Germinal center (tissue), 1 donor: Measurements from ENCODE around the gene ADGRV1.
A peak's percentile ranks its signal among the peaks of the same experiment; 100 is the strongest.
"Not testable (repeated sequence)": the region's sequence is repeated elsewhere in the genome, so short reads cannot be mapped to it uniquely, and the experiment has no call there.

Experiments used
- DNase-seq: peaks from one replicate; pipeline ENCODE4 v3.0.0; 2012; ENCODE audit warnings: mixed read lengths, low spot score

Gene ADGRV1

GRCh38 chr5:90822062-90822461 is 263.5 kb downstream of the ADGRV1 start:
- DNase-seq: not testable (repeated sequence)

DNA sequence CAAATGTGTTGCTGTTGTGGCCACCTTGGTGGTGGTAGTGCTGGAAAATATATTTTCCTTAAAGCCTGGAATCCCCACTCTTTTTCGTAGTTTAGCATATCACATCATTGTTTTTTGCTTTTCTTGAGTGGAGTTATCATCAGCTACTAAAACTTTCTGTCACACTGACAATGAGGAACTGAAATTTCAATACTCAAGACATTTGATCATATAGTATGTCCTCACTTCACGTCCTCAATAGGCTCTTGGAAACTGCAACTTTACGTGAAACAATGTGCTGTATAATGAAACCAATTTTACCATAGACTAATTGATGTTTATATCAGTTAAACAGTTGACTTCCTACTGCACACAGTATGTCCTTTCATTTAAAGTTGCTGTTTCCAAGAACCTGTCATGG is 265.8 kb downstream of the ADGRV1 start:
- no peak for DNase-seq

DNA sequence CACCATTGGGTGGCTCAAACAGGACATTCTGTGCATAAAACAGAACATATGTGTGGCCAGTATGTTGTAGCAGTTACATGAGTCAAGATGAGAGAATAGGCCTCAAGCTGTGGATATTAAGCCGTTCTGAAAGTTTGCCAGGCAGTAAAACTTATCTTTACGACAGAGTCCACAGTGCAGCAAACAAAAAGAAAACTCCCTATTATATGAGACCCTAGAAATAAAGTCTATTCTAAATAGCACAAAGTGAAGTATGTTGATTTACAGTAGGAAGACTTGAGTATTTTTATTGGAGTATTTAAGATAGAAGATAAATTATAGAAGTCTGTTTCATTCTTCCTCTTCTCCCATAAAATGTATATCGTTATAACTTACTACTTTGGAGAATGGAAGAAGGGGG is 271.5 kb downstream of the ADGRV1 start:
- DNase-seq: no peak

DNA sequence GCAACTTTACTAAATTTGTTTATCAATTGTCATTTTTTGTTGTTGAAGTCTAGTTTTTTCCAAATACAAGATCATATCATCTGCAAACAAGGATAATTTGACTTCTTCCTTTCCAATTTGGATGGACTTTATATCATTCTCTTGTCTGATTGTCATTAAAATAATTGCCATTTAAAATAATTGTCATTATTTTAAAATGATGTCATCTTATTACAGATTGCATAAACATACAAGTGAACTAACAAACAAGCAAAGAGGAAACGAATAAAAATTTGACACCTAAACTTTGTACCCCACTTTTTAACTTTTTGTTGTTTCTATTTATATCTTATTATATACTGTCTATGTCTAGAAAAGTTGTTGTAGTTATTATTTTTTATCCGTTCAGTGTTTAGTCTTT is 275.2 kb downstream of the ADGRV1 start:
- DNase-seq: no peak

DNA sequence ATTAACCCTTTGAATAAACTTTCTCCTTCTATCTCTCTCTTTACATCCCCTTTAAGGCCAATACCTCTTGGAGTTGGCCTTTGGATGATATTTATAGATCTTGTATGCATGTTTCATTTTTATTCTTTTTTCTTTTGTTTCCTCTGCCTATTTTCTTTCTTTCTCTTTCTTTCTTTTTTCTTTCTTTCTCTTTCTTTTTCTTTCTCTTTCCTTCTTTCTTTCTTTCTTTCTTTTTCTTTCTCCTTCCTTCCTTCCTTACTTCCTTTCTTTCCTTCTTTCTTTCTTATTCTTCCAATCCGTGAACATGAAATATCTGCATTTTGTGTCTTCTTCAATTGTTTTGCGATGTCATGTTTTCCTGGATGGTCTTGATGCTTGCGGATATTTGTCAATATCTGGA is 276.1 kb downstream of the ADGRV1 start:
- DNase-seq: no peak

GRCh38 chr5:90843443-90843842 is 284.8 kb downstream of the ADGRV1 start:
- DNase-seq: no peak

DNA sequence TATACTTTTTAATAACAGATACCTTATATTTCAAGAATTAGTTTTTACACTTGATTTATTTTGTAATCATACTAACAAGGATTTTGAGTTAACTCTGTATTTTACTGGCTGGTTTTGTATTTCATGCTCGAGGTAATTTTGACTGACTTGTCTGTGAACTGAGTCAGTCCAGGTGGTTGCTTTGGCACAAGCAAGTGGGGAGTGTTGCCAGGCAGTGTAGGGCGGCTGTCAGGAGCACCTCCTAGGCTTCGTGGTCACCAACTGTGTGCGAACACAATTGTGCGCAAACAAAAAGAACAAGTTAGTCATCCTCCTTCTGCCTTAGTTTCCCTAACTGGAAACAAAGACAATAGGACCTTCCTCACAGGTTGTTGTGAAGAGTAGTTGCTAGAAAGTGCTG is 286.3 kb downstream of the ADGRV1 start:
- no peak for DNase-seq

GRCh38 chr5:90845723-90846554 is 287.3 kb downstream of the ADGRV1 start:
- DNase-seq: no peak

DNA sequence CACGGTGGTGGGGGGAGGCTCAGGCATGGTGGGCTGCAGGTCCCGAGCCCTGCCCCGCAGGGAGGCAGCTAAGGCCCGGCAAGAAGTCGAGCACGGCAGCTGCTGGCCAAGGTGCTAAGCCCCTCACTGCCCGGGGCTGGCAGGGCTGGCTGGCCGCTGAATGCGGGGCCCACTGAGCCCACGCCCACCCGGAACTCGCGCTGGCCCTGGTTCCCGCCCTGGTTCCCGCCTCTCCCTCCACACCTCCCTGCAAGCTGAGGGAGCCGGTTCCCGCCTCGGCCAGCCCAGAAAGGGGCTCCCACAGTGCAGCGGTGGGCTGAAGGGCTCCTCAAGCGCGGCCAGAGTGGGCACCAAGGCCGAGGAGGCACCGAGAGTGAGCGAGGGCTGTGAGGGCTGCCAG is 289.0 kb downstream of the ADGRV1 start:
- not testable (repeated sequence) for DNase-seq

- no peak for DNase-seq
Measured at GRCh38 chr5:90849939-90850338, 291.3 kb downstream of the ADGRV1 start.

GRCh38 chr5:90852531-90852930 is 293.9 kb downstream of the ADGRV1 start:
- DNase-seq: no peak

DNA sequence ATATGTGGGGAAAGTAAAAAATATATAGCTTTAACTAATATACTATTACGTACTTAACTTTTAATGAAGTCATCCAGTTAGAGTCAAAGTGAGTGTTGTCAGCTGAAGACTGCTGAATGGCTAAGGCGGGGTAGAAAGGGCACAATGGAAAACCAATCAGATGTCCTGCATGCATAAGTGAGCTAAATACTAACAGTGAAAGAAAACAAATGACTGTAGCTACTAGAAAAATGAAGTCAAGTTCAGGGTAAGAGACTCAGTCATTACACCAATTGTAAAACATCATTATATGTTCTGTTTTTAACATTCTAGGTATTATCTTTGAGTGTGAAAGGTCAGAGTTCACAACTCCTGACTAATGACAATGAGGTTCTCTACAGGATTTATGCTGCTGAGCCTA is 295.2 kb downstream of the ADGRV1 start:
- DNase-seq: no peak

GRCh38 chr5:90854169-90854568 is 295.6 kb downstream of the ADGRV1 start:
- no peak for DNase-seq

- DNase-seq: no peak
Measured at GRCh38 chr5:90855296-90856010, 296.9 kb downstream of the ADGRV1 start.

DNA sequence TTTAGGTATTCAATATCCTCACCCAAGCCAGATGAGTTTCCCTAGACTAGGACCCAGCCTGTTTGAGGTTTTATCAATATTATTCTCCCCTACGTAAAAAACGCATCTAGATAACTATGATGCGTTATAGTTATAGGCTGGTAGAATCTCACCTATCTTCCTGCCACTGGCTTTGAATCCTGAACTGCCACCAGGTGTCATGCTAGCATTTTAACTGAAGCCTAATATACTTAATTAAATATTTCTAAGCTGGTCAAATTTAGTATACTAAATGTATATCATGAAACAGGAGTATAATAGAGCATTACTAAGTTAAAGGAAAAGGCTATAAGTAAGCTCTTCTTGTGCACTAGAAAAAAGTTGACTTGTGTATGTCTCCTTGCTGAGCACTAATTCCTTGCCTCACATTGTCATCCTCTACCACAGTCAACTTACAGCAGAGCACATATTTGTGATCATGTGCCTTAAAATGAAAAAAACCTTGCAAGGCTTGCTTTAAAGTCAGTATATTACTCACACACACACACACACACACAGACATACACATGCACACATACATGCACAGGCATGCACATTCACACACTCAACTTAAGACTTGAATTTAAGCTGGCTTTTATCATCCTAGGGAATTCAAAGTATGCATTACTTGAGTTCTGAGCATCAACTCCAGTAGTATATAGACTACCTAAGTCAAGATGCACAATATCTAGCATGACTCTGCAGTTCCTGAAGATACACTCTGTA is 303.4 kb downstream of the ADGRV1 start:
- no peak for DNase-seq

DNA sequence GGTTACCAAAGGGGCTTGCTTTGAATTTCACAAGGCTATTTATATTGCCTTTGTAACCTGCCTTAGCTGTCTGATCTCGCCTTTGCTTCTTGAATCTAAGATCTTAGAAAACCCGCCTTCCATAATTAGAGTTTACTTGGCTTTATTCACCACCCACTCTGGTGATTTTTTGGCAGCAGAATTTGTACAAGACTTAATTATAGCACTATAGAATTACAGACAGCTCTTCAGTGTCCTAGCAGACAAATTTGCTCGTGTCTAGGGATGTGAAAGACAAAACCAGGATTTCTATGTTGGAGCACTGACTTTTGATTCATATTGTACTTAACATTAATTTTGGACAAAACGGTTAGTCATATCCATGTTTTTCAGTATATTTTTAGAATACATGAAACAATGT is 306.6 kb downstream of the ADGRV1 start:
- DNase-seq: no peak

DNA sequence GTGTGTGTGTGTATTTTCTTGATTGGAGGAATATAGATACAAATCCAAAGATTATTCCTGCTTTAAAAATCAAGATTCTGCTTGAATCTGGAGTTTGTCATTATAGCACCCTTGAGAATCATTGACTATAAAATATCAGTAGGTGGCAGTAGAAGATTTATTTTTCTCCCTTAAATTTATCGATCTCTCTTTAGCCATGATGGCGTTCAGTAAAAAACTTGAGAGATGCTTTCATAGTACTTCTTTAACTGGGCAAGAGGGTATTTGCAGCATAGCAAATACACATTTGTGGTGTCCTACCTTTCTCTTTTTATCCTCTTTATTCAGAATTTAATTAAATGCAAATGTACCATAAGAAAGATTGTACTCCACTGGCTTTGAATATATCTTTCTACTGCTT is 307.7 kb downstream of the ADGRV1 start:
- peak; percentile 4 for DNase-seq

DNA sequence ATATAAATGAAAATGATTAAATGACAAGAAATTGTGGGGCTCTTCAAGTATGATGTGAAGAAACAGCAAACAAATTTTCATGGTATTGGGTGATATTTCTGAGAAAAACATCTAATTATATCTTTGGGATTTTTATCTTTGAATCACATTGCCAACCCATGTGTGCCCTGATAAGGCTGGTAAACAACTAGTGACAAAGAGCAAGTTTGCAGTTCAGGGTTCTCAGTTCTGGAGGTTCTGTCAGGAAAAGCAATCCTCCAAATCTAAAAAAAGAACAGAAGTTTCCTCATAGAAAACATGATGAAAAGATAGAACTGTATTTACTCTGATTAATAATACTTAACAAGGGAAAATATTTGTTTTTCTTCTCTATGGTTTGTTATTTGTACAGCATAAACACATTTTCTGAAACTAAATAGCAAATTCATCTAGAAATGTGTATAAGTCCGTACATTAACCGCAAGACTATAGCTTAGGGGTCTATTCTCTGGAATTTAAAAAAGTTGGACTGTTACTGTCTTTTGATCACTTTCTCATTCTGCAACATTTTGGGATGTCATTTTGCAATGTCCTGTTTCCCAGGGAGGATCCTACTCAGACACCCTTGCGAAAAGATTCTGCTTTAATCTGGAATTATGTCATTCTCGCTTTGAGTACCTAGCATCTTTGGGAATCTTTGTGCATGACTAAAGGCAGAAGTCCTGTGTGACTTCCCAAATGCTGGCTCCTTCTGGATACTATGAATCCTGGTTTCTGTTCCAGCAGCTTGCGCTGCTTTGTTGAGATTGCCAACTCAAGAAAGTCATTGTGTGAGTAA is 308.5 kb downstream of the ADGRV1 start:
- DNase-seq: no peak

DNA sequence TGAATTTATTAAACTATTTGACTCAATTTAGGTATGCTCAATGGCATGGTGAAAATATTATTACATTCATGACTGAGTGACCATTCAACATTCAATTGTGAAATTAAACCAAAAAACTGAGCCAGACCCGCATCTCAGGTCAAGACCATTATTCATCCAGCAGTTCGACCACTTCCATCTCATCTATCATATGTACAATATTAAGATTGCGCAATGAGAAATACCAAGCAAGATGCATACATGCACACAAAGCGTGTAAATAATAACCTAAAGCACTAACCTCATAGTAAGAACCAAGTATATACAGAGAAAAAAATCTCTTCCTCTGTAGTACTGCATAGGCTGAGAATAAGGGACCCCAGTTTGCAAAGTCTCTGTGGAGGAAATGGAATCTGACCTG is 310.2 kb downstream of the ADGRV1 start:
- DNase-seq: no peak

- no peak for DNase-seq
Measured at GRCh38 chr5:90871391-90871991, 312.9 kb downstream of the ADGRV1 start.

GRCh38 chr5:90873033-90873517 is 314.5 kb downstream of the ADGRV1 start:
- DNase-seq: no peak
